GM19324 (cell line): ENCODE results near the gene L3MBTL2.

Experiments
- ATAC-seq: cut with Tn5 transposase; IDR thresholded peaks from one replicate; pipeline ENCODE4 v1.9.1; 2021; ENCODE audit warnings: mild to moderate bottlenecking, moderate library complexity; ENCODE audit not compliant: unreplicated experiment, low FRiP score

L3MBTL2 gene

DNA sequence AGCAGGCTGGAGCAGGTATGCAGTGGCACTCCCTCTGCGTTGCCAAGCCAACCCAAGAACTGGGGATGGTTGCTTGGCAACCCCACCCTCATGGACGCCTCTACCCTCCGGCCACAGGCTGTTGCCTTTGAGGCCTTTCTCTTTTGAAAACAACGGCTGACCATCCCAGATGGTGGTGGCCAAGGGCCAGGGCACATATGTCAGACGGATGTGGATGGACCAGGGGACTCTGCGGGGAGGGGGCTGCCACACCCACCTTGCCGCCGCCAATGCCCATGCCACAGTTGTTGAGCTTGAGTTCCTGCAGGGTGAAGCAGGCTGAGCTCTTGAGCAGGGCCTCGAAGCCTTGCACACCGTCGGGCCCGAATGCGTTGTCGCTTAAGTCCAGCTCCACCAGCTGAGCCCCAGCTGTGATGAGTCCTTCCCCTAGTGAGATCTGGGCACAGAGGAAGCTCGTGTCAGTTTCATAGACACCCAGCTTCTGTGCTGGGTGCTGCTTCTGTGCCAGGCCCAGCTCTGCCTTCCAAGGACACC, 59.4 kb downstream of the L3MBTL2 start:
- no peak for ATAC-seq

DNA sequence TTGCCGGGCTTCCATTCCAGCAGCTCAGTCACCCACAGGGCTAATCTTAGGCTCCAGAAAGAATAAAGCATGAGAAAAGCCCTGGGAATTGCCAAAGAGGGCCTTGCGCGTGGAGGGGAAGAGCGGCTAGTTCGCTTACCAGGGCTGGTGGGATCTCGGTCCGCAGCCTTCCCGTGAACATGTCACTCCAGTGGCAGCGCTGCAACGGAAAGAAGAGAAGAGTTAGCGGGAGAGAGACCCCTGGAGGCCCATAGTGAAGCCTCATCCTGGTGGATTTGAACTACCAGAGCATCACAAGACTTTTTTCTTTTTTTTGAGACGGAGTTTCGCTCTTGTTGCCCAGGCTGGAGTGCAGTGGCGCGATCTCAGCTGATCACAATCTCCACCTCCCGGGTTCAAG, 62.8 kb downstream of the L3MBTL2 start:
- ATAC-seq, result no peak

DNA sequence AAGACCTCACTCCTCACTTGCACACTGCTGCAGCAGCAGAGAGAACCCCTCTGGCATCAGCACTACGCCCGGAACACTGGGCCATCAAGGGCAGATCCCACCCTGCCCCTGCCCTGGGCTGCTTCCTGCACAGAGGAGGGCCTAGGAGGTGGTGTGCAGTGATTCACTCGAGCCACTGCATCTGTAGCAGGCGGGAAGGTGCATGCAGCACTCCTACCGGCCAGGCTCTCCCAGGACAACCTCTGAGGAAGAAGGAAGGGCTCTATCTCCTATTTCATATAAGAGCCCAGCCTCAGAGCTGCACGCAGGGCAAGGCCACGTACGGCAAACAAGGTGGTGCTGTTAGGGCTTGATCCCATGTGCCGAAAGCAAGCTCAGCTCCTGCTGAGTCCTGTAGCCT, 66.7 kb downstream of the L3MBTL2 start:
- no peak for ATAC-seq

DNA sequence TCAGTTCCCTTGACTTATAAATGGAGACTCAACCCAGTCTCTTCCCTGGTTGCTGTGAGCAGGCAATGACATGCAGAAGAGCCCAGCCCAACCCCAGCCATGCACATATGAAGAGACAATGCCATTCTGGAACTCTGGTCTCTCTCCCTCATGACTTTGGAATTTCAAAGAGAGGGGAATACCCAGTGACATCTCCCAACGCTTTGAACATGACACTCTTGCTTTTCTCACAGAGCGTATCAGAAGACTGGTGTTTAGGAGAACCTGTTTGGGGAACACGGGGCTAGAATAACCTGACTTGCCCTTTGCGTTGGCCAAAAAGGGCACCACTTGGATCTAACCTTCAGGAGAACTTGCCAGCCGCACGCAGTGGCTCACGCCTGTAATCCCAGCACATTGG, 68.0 kb downstream of the L3MBTL2 start:
- ATAC-seq, result no peak

DNA sequence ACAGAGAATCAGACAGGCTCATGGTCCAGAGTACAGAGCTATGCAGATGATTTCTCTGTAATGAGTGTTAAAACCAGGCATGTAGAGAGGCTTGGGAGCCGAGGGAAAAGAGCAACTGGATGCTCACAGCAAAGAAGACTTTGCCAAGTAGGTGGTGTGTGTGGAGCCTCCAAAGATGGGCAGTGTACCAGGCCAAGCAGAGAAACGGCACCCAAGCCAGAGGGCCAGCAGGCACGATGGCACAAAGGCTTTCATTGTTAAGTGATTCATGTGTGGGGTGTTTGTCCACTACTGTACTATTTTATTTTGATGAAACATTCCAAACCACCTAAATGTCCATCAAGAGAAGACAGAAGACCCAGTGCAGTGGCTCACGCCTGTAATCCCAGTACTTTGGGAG, 69.7 kb downstream of the L3MBTL2 start:
- no peak for ATAC-seq

DNA sequence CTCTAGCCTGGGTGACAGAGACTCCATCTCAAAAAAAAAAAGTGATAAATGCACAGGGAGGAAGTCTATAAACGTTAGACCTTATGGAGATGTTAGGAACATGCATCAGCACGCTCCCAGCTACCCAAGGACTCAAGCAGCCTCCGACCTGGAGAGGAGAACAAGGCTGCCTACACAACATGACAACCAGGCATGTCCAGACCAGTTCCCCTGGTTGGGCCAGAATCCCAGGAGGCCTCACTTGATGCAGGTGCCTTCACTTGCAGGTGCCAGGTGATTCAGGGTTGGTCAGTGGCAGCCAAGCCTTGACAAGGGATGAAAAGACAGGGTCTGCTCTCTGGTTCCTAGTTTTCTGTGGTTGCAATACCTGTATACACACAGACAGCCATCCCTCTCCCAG, 75.0 kb downstream of the L3MBTL2 start:
- no peak for ATAC-seq

DNA sequence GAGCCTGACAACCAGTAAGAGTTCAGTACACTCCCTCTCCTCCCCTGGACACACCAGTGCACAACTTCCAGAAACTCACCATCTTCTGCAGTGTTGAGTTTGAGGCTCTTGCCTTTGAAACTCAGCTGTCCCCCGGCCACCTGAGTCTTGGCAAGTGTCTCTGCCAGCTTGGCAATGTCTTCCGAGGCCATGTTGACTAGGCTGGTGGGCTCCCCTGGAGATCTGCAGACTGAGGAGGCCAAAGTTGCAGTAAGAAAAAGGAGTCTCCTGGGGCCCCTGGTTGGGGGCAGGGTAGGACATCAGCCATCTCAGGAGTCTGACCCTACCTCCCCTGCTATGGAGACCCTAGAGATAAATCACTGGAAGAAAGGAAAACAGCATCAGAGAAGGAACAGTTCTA, 75.7 kb downstream of the L3MBTL2 start:
- no peak for ATAC-seq
